RWPE1 (cell line): ENCODE data around the gene EPB41L2.
"Not testable (repeated sequence)": the region's sequence is repeated elsewhere in the genome, so short reads cannot be mapped to it uniquely, and the experiment has no call there.

Experiments
- CTCF ChIA-PET: fragments of 350-600 bp; sonication (Branson Sonifier 250); formaldehyde crosslinking; extraction: SDS; loops from one replicate; lab custom pipeline; 2021; lab: Yijun Ruan, JAX
- POLR2A ChIA-PET: fragments of 400-600 bp; formaldehyde crosslinking; extraction: SDS; loops from one replicate; lab custom pipeline; 2020; ENCODE audit warnings: antibody characterized with exemption; ENCODE audit not compliant: low non-redundant PET; lab: Yijun Ruan, JAX
- DNase-seq: peaks from one replicate; pipeline ENCODE4 v3.0.0; 2012; ENCODE audit warnings: low spot score
- H3K27ac ChIP-seq: fragments of 450-650 bp; 2 replicates; pipeline ENCODE4 v1.5.1; 2017
- TF ChIP-seq, protein P1 (sequence below): fragments of 450-650 bp; conservative IDR thresholded peaks from 2 replicates; pipeline ENCODE4 v1.5.1; 2017; ENCODE audit warnings: low read depth, mild to moderate bottlenecking

Gene EPB41L2

DNA sequence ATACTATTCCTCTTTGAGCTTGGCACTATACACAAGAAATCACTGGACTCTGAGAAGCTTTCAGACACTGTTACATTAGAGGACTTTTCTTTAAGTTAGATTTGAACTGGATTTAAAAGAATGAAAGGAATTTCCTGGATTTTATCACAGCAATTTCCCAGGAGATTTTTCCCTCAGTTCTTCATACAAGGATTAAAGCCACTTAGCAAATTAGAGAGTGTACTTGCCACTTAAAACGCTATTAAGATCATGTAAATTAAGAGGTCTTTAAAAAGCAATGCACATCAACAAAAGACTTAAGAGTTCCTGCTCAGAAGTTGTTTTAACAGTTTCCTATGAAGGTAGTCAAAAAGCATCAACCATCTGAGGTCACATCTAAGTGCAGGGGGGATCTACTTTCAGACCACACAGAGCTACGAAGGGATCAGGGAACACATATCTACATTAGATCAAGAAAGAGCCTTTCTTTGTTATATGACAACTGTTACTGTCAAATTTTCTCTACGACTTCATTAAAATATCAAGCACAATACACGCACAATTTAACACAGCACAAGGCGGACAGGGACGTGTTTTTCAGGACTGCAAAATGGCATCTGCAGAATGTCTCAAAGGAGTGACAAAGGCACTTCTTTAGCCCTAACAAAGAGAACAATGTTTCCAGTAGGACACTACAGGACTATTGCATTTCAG, 65.8 kb downstream of the EPB41L2 start:
- TF ChIP-seq, protein P1, sequence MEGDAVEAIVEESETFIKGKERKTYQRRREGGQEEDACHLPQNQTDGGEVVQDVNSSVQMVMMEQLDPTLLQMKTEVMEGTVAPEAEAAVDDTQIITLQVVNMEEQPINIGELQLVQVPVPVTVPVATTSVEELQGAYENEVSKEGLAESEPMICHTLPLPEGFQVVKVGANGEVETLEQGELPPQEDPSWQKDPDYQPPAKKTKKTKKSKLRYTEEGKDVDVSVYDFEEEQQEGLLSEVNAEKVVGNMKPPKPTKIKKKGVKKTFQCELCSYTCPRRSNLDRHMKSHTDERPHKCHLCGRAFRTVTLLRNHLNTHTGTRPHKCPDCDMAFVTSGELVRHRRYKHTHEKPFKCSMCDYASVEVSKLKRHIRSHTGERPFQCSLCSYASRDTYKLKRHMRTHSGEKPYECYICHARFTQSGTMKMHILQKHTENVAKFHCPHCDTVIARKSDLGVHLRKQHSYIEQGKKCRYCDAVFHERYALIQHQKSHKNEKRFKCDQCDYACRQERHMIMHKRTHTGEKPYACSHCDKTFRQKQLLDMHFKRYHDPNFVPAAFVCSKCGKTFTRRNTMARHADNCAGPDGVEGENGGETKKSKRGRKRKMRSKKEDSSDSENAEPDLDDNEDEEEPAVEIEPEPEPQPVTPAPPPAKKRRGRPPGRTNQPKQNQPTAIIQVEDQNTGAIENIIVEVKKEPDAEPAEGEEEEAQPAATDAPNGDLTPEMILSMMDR, result no peak
- no peak for DNase-seq
- H3K27ac ChIP-seq, result no peak overlapping the region
- POLR2A ChIA-PET, result no interaction called here
- CTCF ChIA-PET, result interaction anchor here (0.7 kb wide), 1 partner anchor 631 kb away, joined by 3 read pairs; no protein-coding TSS in a partner anchor

DNA sequence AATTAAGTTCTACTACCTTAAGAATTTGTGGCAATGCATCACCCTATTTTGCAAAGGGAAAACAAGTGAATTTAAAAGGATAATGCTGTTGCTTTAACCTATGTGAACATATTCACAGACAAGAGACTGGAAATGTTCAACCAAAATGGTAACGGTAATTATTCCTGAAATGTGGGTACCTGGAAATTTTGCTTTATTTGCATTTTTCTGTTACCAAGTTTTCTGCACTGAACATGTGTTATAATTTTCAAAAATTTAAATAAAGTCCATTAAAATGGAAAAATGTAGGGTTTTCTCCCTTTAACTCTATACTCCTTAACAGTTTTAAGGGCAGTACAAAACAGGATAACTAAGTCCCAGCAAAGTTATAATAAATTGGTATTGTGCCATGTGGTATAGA, 66.4 kb downstream of the EPB41L2 start:
- TF ChIP-seq, protein P1, result no peak
- ChIA-PET CTCF (no interaction called here), POLR2A (no interaction called here)
- no peak overlapping the region for H3K27ac ChIP-seq
- no peak for DNase-seq

DNA sequence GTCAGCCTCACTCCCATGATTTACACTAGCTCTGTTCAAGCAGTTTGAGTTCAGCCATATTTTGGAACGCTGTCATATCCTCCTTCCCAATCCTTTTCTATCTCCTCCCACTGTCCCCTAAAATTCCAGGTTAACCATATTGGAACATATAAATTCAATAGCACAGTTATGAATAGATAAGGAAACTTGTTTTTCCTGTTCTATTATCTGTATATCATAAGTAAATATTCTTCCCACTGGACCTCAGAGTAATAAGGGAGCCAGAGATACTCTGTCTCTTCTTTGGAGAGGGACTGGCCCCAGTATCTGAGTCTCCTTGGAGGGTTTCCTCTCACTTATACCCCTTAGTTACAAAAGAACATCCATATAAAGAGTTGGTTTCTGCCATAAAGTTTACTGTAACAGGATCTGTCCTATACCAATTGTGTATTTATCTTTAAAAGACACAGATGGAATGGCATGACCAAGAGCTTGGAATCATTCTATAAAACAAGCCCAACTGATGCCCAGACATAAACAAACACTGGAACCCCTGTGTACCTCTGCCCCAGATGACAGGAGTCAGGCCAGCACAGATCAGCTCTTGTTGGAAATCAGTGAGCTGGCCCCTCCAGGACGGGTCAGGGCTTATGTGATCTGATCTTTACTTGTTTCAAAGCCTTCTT, 67.1 kb downstream of the EPB41L2 start:
- no peak for DNase-seq
- H3K27ac ChIP-seq, result no peak overlapping the region
- POLR2A ChIA-PET, result no interaction called here
- CTCF ChIA-PET, result no interaction called here
- TF ChIP-seq, protein P1, result no peak

DNA sequence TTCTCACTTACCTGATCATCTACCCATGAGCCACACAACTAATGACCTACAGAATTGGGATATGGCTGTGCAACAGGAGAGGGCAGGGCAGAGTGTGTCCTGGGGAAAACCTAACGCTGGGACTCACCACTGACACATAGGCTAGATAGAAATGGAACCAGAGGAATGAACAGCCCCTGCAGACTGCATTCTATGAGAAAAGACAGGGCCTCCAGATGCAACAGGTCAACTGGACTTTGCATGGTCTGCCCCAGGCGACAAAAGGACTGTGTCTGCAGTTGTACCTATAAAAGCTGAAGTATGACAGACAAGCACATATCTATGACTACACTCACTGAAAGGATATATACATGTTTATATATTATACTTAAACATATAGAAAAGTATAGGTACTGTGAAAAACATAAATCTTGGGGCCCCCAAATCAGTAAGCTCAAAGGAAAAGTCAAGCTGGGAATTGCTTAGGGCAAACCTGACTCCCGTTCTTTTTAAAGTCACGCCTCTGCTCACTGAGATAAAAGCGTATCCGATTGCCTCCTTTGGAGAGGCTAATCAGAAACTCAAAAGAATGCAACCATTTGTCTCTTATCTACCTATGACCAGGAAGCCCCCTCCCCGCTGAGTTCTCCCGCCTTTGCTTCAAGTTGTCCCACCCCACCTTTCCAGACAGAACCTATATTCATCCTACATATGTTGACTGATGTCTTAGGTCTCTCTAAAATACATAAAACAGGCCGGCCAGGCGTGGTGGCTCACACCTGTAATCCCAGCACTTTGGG, 68.5 kb downstream of the EPB41L2 start:
- DNase-seq, result no peak
- no peak overlapping the region for H3K27ac ChIP-seq
- ChIA-PET POLR2A (no interaction called here), CTCF (no interaction called here)
- TF ChIP-seq, protein P1, result no peak

DNA sequence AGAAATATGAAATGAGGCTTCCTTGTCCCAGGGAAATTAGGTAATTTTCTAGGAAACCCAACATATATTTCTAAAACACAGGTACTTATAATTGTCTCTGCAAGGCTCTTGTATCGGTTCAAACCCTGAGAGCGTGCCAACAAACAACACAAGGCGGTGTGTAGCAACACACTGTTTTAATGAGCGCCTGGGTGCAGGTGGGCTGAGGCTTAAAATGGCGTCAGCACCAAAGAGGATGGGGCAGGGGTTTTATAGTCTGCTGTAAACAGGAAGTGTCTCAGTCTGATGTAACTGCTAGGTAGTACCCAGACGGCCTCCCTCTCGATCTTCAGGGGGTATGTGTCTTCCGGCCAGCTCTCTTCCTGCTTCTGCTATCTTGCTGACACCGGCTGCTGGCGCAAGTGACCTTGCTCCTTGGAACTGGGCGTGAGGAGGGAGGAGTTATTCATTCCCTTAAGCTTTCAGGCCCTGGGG, 69.7 kb downstream of the EPB41L2 start:
- ChIA-PET CTCF (no interaction called here), POLR2A (no interaction called here)
- no peak overlapping the region for H3K27ac ChIP-seq
- DNase-seq, result no peak
- TF ChIP-seq, protein P1, result no peak

DNA sequence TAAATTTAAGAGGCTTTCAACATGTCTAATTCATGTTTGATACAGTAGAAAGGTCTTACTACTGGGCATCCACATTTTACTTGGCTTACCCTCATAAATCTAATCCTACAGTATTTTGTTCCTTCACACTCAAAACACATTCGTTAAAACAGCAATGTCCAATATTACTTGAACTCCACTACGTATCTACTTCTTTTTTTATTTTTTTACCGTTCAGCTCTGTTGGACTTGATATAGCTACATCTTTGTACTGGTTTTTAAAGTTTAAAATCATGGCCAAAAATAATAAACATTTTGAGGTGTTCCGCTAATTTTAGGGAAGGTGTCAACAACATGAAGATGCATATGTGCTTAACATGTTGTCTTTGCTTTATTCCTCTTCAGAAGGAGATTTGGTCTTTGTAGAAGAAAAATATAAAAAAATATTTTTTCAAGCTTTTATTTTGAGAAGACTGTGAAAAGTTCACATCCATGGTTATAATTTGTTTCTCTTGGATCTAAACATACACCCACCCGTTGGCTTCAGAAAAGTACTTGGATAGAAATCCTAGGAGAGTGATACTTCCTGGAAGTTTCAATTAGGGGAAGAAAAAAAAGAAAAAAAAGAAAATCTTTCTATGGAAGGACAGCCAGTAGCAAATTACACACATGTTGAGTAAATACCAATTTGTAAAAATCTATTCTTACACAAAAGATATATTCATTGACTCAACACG, 71.5 kb downstream of the EPB41L2 start:
- TF ChIP-seq, protein P1, result no peak
- H3K27ac ChIP-seq, result no peak overlapping the region
- CTCF ChIA-PET, result interaction anchor here (0.6 to 0.7 kb wide), 2 partner anchors 26 to 36 kb away, joined by 3 read pairs; no protein-coding TSS in a partner anchor
- POLR2A ChIA-PET, result no interaction called here
- DNase-seq, result no peak

DNA sequence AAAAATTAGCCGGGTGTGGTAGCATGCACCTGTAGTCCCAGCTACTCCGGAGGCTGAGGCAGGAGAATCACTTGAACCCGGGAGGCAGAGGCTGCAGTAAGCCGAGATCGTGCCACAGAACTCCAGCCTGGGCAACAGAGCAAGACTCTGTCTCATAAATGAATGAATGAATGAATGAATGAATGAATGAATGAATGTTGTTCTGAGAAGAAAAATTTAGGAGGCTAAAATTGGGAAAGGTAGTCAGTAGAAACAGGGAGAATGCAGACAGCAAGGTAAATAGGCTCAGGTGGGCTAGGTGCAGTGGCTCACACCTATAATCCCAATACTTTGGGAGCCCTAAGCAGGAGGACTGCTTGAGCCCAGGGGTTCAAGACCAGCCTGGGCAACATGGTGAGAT, 75.5 kb downstream of the EPB41L2 start:
- CTCF ChIA-PET, H3K27ac ChIP-seq, DNase-seq, POLR2A ChIA-PET: not testable (repeated sequence)
